OCI-LY7 (cell line): ENCODE data around the gene THRAP3. TPM values are rescaled to one million over a fixed set of nuclear protein-coding genes. Genes with fewer than 3 reads are reported as not detected.

Experiments
- BruUV-seq: library from RNA; stranded (reverse); fragments of 400-500 nt; replicated peaks from 2 replicates; lab custom pipeline; 2021; lab: Mats Ljungman, UMichigan
- CTCF ChIA-PET: fragments of 300-600 bp; sonication (Branson Sonifier 250); formaldehyde crosslinking; loops from one replicate; lab custom pipeline; 2022; ENCODE audit warnings: antibody characterized with exemption; ENCODE audit not compliant: unreplicated experiment; lab: Charles Lee
- POLR2A ChIA-PET: fragments of 300-600 bp; sonication (Branson Sonifier 250); formaldehyde crosslinking; loops from one replicate; lab custom pipeline; 2022; ENCODE audit warnings: antibody characterized with exemption; lab: Charles Lee
- DNase-seq: peaks from one replicate; pipeline ENCODE4 v3.0.0-alpha.2; 2015; ENCODE audit warnings: low spot score
- H2AFZ ChIP-seq: fragments of 200-600 bp; sonication (generic), shearing (Covaris generic); 2 replicates; pipeline ENCODE4 v1.6.1; 2014; ENCODE audit warnings: mild to moderate bottlenecking, antibody characterized with exemption, low read length, moderate library complexity
- H3K27ac ChIP-seq: fragments of 200-600 bp; sonication (generic); 2 replicates; pipeline ENCODE4 v1.5.1; 2014; ENCODE audit warnings: mixed run types, low read depth, mild to moderate bottlenecking, moderate library complexity, low read length, inconsistent platforms; ENCODE audit not compliant: poor library complexity, severe bottlenecking
- H3K36me3 ChIP-seq: fragments of 200-600 bp; sonication (generic); 2 replicates; pipeline ENCODE4 v1.6.1; 2014; ENCODE audit warnings: mild to moderate bottlenecking, antibody characterized with exemption, low read length, moderate library complexity, mixed read lengths; ENCODE audit not compliant: insufficient read depth
- H3K4me1 ChIP-seq: fragments of 200-600 bp; sonication (generic); 2 replicates; pipeline ENCODE4 v1.5.1; 2014; ENCODE audit warnings: mild to moderate bottlenecking, low read length; ENCODE audit not compliant: insufficient read depth, poor library complexity, severe bottlenecking
- H3K4me2 ChIP-seq: fragments of 200-600 bp; sonication (generic); 2 replicates; pipeline ENCODE4 v1.6.1; 2014; ENCODE audit warnings: mild to moderate bottlenecking, low read length
- H3K4me3 ChIP-seq: fragments of 200-600 bp; sonication (generic); 2 replicates; pipeline ENCODE4 v1.5.1; 2014; ENCODE audit warnings: mild to moderate bottlenecking, low read depth, low read length; ENCODE audit not compliant: poor library complexity, severe bottlenecking
- H3K79me2 ChIP-seq: fragments of 200-600 bp; sonication (generic); 2 replicates; pipeline ENCODE4 v1.6.1; 2016; ENCODE audit warnings: low read depth, mild to moderate bottlenecking, low read length, moderate library complexity, mixed read lengths; ENCODE audit not compliant: insufficient read depth
- H3K9me2 ChIP-seq: fragments of 200-600 bp; sonication (generic); 2 replicates; pipeline ENCODE4 v1.6.1; 2016; ENCODE audit warnings: mild to moderate bottlenecking, low read length, mixed read lengths; ENCODE audit not compliant: insufficient read depth
- H3K9me3 ChIP-seq: fragments of 200-600 bp; sonication (generic); 2 replicates; pipeline ENCODE4 v1.6.1; 2014; ENCODE audit warnings: mild to moderate bottlenecking, mixed run types, low read length, mixed read lengths
- H4K20me1 ChIP-seq: fragments of 200-600 bp; sonication (generic); 2 replicates; pipeline ENCODE4 v1.6.1; 2014; ENCODE audit warnings: mild to moderate bottlenecking, antibody characterized with exemption, low read length, moderate library complexity, mixed read lengths; ENCODE audit not compliant: insufficient read depth
- EZH2phosphoT487 ChIP-seq: fragments of 200-600 bp; sonication (generic); IDR thresholded peaks from 2 replicates; pipeline ENCODE4 v1.6.1; 2018; ENCODE audit warnings: low read depth, borderline replicate concordance, mild to moderate bottlenecking, mixed run types, antibody characterized with exemption, low read length, moderate library complexity, mixed read lengths
- intact Hi-C: fragments of 100-400 bp; cut with micrococcal nuclease; formaldehyde crosslinking; loops from one replicate; pipeline ENCODE4 v1.10.0; 2022; ENCODE audit not compliant: unreplicated experiment
- total RNA-seq, 2 experiments: library from RNA; depleted of rRNA in 1 of 2; stranded (reverse); fragments of >200 nt in 1 of 2; shearing (Covaris generic) in 1 of 2; gene quantifications; 2 replicates each; pipeline ENCODE4 v1.2.3, GENCODE V29; 2014 to 2022
- TF ChIP-seq, protein P1 (sequence below): fragments of 200-600 bp; sonication (generic); conservative IDR thresholded peaks from 2 replicates; pipeline ENCODE4 v1.5.1; 2014; ENCODE audit warnings: mild to moderate bottlenecking, antibody characterized with exemption, low read length, moderate library complexity, mixed read lengths

THRAP3 gene
- total RNA-seq, 2 experiments from 2014 or later: 98.7 to 132 TPM

DNA sequence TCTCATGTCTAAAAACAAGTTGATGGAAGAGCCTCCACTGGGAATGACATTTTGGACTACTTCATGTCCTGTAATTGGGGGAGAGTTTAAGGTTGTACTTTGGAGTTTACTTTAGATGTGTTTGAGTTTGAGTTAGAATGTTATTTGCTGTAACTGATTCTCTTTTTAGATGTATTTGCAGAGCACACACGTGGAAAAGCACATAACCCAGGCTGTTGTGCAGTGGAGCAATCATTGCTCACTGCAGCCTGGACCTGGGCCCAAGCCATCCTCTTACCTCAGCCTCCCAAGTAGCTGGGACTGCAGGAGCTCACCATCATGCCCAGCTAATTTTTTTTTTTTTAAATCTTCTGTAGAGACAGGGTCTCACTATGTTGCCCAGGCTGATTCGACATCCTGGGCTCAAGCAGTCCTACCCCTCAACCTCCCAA lies 45.2 kb downstream of the THRAP3 start:
- no peak overlapping the region for H3K27ac ChIP-seq
- no peak for DNase-seq
- peaks cover 90% of the 10 kb centered on the region for H3K36me3 ChIP-seq
- H3K4me2 ChIP-seq: no peak overlapping the region
- no TSS peak for BruUV-seq
- H3K4me3 ChIP-seq: no peak overlapping the region
- no peak overlapping the region for H2AFZ ChIP-seq
- no peak for TF ChIP-seq EZH2phosphoT487
- no peaks in the 10 kb centered on the region for H3K9me3 ChIP-seq
- no peaks in the 10 kb centered on the region for H3K4me1 ChIP-seq
- intact Hi-C loops: no loop called here
- H3K79me2 ChIP-seq: peaks cover 52% of the 10 kb centered on the region; the same call in 1 of the 2 replicates
- CTCF ChIA-PET: no interaction called here
- no peaks in the 10 kb centered on the region for H4K20me1 ChIP-seq
- H3K9me2 ChIP-seq: no peaks in the 10 kb centered on the region
- POLR2A ChIA-PET: interaction anchor here (0.6 to 1.6 kb wide), 3 partner anchors 20 to 895 kb away, joined by 3 to 5 read pairs (median 4); partner anchors contain the start of gene TRAPPC3

GRCh38 chr1:36273024-36273423 lies 48.8 kb downstream of the THRAP3 start:
- TF ChIP-seq, protein P1, sequence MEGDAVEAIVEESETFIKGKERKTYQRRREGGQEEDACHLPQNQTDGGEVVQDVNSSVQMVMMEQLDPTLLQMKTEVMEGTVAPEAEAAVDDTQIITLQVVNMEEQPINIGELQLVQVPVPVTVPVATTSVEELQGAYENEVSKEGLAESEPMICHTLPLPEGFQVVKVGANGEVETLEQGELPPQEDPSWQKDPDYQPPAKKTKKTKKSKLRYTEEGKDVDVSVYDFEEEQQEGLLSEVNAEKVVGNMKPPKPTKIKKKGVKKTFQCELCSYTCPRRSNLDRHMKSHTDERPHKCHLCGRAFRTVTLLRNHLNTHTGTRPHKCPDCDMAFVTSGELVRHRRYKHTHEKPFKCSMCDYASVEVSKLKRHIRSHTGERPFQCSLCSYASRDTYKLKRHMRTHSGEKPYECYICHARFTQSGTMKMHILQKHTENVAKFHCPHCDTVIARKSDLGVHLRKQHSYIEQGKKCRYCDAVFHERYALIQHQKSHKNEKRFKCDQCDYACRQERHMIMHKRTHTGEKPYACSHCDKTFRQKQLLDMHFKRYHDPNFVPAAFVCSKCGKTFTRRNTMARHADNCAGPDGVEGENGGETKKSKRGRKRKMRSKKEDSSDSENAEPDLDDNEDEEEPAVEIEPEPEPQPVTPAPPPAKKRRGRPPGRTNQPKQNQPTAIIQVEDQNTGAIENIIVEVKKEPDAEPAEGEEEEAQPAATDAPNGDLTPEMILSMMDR: no peak
- no peak for TF ChIP-seq EZH2phosphoT487
- intact Hi-C loops: no loop called here
- BruUV-seq: TSS peak; percentile 56
- Histone ChIP-seq H3K4me1 (no peaks in the 10 kb centered on the region), H3K27ac (no peak overlapping the region), H3K9me2 (no peaks in the 10 kb centered on the region), H3K36me3 (peaks cover 74% of the 10 kb centered on the region), H3K4me2 (no peak overlapping the region), H3K4me3 (no peak overlapping the region), H3K9me3 (no peaks in the 10 kb centered on the region), H4K20me1 (no peaks in the 10 kb centered on the region), H2AFZ (no peak overlapping the region), H3K79me2 (peaks cover 40% of the 10 kb centered on the region; the same call in 1 of the 2 replicates)
- POLR2A ChIA-PET: no interaction called here
- CTCF ChIA-PET: no interaction called here
- DNase-seq: no peak

- no peak for DNase-seq
- no peak for TF ChIP-seq EZH2phosphoT487
- TF ChIP-seq, protein P1: no peak
- Histone ChIP-seq H3K36me3 (peaks cover 62% of the 10 kb centered on the region), H4K20me1 (no peaks in the 10 kb centered on the region), H3K27ac (no peak overlapping the region), H3K9me2 (no peaks in the 10 kb centered on the region), H3K4me1 (no peaks in the 10 kb centered on the region), H3K79me2 (peaks cover 41% of the 10 kb centered on the region; the same call in 1 of the 2 replicates), H3K9me3 (no peaks in the 10 kb centered on the region), H3K4me3 (no peak overlapping the region), H3K4me2 (no peak overlapping the region), H2AFZ (no peak overlapping the region)
- no TSS peak for BruUV-seq
- intact Hi-C loops: no loop called here
- POLR2A ChIA-PET: interaction anchor here (0.6 to 0.8 kb wide), 2 partner anchors 17 to 505 kb away, joined by 3 to 11 read pairs; no protein-coding TSS in a partner anchor
- CTCF ChIA-PET: no interaction called here
Measured at GRCh38 chr1:36274201-36274600, 50.0 kb downstream of the THRAP3 start.
